Measurements from ENCODE around the gene ICE2.

DNA sequence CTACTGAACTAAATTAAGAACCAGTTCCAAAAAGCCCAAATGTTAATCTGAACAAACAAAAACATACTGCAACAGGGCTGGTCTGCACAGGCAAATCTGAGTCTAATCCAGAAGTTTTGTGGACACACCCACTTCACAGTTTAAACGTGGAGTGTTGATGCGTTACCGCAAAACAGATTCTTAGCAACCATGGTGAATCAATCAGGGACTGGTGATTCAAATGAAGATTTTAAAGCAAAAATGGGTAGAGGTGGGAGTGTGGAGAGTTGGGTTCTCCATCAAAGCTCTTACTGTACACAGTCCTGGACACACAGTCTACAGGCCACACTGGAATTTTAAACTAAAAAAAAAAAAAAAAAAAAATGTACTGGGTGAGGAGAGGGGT, 86.3 kb downstream of the ICE2 start:
- TF ChIP-seq, protein P1, sequence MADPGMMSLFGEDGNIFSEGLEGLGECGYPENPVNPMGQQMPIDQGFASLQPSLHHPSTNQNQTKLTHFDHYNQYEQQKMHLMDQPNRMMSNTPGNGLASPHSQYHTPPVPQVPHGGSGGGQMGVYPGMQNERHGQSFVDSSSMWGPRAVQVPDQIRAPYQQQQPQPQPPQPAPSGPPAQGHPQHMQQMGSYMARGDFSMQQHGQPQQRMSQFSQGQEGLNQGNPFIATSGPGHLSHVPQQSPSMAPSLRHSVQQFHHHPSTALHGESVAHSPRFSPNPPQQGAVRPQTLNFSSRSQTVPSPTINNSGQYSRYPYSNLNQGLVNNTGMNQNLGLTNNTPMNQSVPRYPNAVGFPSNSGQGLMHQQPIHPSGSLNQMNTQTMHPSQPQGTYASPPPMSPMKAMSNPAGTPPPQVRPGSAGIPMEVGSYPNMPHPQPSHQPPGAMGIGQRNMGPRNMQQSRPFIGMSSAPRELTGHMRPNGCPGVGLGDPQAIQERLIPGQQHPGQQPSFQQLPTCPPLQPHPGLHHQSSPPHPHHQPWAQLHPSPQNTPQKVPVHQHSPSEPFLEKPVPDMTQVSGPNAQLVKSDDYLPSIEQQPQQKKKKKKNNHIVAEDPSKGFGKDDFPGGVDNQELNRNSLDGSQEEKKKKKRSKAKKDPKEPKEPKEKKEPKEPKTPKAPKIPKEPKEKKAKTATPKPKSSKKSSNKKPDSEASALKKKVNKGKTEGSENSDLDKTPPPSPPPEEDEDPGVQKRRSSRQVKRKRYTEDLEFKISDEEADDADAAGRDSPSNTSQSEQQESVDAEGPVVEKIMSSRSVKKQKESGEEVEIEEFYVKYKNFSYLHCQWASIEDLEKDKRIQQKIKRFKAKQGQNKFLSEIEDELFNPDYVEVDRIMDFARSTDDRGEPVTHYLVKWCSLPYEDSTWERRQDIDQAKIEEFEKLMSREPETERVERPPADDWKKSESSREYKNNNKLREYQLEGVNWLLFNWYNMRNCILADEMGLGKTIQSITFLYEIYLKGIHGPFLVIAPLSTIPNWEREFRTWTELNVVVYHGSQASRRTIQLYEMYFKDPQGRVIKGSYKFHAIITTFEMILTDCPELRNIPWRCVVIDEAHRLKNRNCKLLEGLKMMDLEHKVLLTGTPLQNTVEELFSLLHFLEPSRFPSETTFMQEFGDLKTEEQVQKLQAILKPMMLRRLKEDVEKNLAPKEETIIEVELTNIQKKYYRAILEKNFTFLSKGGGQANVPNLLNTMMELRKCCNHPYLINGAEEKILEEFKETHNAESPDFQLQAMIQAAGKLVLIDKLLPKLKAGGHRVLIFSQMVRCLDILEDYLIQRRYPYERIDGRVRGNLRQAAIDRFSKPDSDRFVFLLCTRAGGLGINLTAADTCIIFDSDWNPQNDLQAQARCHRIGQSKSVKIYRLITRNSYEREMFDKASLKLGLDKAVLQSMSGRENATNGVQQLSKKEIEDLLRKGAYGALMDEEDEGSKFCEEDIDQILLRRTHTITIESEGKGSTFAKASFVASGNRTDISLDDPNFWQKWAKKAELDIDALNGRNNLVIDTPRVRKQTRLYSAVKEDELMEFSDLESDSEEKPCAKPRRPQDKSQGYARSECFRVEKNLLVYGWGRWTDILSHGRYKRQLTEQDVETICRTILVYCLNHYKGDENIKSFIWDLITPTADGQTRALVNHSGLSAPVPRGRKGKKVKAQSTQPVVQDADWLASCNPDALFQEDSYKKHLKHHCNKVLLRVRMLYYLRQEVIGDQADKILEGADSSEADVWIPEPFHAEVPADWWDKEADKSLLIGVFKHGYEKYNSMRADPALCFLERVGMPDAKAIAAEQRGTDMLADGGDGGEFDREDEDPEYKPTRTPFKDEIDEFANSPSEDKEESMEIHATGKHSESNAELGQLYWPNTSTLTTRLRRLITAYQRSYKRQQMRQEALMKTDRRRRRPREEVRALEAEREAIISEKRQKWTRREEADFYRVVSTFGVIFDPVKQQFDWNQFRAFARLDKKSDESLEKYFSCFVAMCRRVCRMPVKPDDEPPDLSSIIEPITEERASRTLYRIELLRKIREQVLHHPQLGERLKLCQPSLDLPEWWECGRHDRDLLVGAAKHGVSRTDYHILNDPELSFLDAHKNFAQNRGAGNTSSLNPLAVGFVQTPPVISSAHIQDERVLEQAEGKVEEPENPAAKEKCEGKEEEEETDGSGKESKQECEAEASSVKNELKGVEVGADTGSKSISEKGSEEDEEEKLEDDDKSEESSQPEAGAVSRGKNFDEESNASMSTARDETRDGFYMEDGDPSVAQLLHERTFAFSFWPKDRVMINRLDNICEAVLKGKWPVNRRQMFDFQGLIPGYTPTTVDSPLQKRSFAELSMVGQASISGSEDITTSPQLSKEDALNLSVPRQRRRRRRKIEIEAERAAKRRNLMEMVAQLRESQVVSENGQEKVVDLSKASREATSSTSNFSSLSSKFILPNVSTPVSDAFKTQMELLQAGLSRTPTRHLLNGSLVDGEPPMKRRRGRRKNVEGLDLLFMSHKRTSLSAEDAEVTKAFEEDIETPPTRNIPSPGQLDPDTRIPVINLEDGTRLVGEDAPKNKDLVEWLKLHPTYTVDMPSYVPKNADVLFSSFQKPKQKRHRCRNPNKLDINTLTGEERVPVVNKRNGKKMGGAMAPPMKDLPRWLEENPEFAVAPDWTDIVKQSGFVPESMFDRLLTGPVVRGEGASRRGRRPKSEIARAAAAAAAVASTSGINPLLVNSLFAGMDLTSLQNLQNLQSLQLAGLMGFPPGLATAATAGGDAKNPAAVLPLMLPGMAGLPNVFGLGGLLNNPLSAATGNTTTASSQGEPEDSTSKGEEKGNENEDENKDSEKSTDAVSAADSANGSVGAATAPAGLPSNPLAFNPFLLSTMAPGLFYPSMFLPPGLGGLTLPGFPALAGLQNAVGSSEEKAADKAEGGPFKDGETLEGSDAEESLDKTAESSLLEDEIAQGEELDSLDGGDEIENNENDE (IDR thresholded peaks at IDR 0.05; ENCODE audit: insufficient replicate concordance, low read length): no peak
- TF ChIP-seq SUZ12 (IDR thresholded peaks at IDR 0.05; ENCODE audit: low read length) (no peak), SP4 (IDR thresholded peaks at IDR 0.05; ENCODE audit: low read length) (no peak)

Data from H1 (cell line).